ENCODE results near the gene MMEL1.

- TF ChIP-seq, protein P1, sequence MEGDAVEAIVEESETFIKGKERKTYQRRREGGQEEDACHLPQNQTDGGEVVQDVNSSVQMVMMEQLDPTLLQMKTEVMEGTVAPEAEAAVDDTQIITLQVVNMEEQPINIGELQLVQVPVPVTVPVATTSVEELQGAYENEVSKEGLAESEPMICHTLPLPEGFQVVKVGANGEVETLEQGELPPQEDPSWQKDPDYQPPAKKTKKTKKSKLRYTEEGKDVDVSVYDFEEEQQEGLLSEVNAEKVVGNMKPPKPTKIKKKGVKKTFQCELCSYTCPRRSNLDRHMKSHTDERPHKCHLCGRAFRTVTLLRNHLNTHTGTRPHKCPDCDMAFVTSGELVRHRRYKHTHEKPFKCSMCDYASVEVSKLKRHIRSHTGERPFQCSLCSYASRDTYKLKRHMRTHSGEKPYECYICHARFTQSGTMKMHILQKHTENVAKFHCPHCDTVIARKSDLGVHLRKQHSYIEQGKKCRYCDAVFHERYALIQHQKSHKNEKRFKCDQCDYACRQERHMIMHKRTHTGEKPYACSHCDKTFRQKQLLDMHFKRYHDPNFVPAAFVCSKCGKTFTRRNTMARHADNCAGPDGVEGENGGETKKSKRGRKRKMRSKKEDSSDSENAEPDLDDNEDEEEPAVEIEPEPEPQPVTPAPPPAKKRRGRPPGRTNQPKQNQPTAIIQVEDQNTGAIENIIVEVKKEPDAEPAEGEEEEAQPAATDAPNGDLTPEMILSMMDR (CRISPR knock-in tag; IDR thresholded peaks at IDR 0.05) = no peak
- TF ChIP-seq ZNF383 (CRISPR knock-in tag; IDR thresholded peaks at IDR 0.05; ENCODE audit: borderline replicate concordance) (no peak), CEBPB (IDR thresholded peaks at IDR 0.05; ENCODE audit: borderline replicate concordance, low read depth, low read length) (no peak)
- TF ChIP-seq, protein P2, sequence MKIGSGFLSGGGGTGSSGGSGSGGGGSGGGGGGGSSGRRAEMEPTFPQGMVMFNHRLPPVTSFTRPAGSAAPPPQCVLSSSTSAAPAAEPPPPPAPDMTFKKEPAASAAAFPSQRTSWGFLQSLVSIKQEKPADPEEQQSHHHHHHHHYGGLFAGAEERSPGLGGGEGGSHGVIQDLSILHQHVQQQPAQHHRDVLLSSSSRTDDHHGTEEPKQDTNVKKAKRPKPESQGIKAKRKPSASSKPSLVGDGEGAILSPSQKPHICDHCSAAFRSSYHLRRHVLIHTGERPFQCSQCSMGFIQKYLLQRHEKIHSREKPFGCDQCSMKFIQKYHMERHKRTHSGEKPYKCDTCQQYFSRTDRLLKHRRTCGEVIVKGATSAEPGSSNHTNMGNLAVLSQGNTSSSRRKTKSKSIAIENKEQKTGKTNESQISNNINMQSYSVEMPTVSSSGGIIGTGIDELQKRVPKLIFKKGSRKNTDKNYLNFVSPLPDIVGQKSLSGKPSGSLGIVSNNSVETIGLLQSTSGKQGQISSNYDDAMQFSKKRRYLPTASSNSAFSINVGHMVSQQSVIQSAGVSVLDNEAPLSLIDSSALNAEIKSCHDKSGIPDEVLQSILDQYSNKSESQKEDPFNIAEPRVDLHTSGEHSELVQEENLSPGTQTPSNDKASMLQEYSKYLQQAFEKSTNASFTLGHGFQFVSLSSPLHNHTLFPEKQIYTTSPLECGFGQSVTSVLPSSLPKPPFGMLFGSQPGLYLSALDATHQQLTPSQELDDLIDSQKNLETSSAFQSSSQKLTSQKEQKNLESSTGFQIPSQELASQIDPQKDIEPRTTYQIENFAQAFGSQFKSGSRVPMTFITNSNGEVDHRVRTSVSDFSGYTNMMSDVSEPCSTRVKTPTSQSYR (CRISPR knock-in tag; IDR thresholded peaks at IDR 0.05; ENCODE audit: borderline replicate concordance) = no peak
Measured at GRCh38 chr1:2563205-2563604, 69.6 kb downstream of the MMEL1 start.

All from HepG2 (cell line).